ENCODE data around the gene PEPD. TPM values are rescaled to one million over a fixed set of nuclear protein-coding genes. Genes with fewer than 3 reads are reported as not detected.
A peak's percentile ranks its signal among the peaks of the same experiment; 100 is the strongest.

Gene PEPD
- total and polyA plus RNA-seq, 2 of the 4 experiments (the other 2 are of a cell fraction), result 36.7 to 88.4 TPM

- no peak overlapping the region for H3K27ac ChIP-seq (ENCODE audit: insufficient read depth, low read length)
- H4K91ac ChIP-seq (ENCODE audit: insufficient read depth, low read depth, low read length), result no peak overlapping the region
- no peaks in the 10 kb centered on the region for H3K36me3 ChIP-seq (ENCODE audit: control insufficient read depth, insufficient read depth, low read length)
- H2BK15ac ChIP-seq (ENCODE audit: low read depth, low read length), result no peak overlapping the region
- no peak overlapping the region for H4K8ac ChIP-seq (ENCODE audit: low read depth in 2 of 2, low read length in 2 of 2)
- no peaks in the 10 kb centered on the region for H3K79me1 ChIP-seq (ENCODE audit: low read depth in 1 of 2, low read length in 2 of 2)
- H3K4me3 ChIP-seq (ENCODE audit: insufficient read depth, low read depth, low read length), result no peak overlapping the region
- no peaks in the 10 kb centered on the region for H3K27me3 ChIP-seq (ENCODE audit: control insufficient read depth, insufficient read depth, low read length)
- no peak overlapping the region for H3K18ac ChIP-seq (ENCODE audit: low read depth, low read length)
- H3K14ac ChIP-seq (replicated peaks; ENCODE audit: low read depth, low read length), result no peak overlapping the region
- no peak overlapping the region for H3K23ac ChIP-seq (ENCODE audit: low read depth, low read length)
- ATAC-seq (ENCODE audit: low read depth), result no peak
- intact Hi-C loops (cut with micrococcal nuclease) (no loop called here), in situ Hi-C loops (cut with MboI; ENCODE audit: low sequenced_read_pairs) (no loop called here), dilution Hi-C loops (cut with HindIII; ENCODE audit: low sequenced_read_pairs, unreplicated experiment) (no loop called here)
- H3K56ac ChIP-seq (ENCODE audit: extremely low read depth, insufficient read depth, low read length), result no peak overlapping the region
- no peak overlapping the region for H3K4me2 ChIP-seq (ENCODE audit: low read depth, low read length)
- no peak overlapping the region for H2AK5ac ChIP-seq (ENCODE audit: low read depth, low read length)
- peak overlapping the region; percentile 28 for H2AK9ac ChIP-seq (replicated peaks; ENCODE audit: low read depth, low read length, poor library complexity)
- no peak overlapping the region for H2AFZ ChIP-seq (replicated peaks; ENCODE audit: low read length, poor library complexity)
- no peak overlapping the region for H4K5ac ChIP-seq (ENCODE audit: low read depth, low read length)
- H3K9ac ChIP-seq (ENCODE audit: low read depth, low read length), result no peak overlapping the region
- WGBS, 2 experiments (ENCODE audit: extremely low coverage in 2 of 2, insufficient read length in 1 of 2), result 78% methylated on average over 7 of the region's 20 CpGs; no CpG with 5 or more reads in 1 of the 2 experiments
- BruUV-seq (replicated peaks), result no TSS peak
- H3K9me1 ChIP-seq (ENCODE audit: insufficient read depth, low read length), result peaks cover 3% of the 10 kb centered on the region; the same call in 1 of the 2 replicates
- no peak overlapping the region for H2BK20ac ChIP-seq (ENCODE audit: low read depth, low read length)
- H3K4me1 ChIP-seq (ENCODE audit: control insufficient read depth, insufficient read depth, low read length), result no peaks in the 10 kb centered on the region; the same call in 1 of the 2 replicates
- no peak overlapping the region for H2BK5ac ChIP-seq (ENCODE audit: low read depth, low read length, poor library complexity, severe bottlenecking)
- H3K9me3 ChIP-seq (ENCODE audit: control insufficient read depth, insufficient read depth, low read length), result no peaks in the 10 kb centered on the region
- no peak overlapping the region for H3K4ac ChIP-seq (ENCODE audit: low read depth, low read length)
- ChIA-PET CTCF (interaction anchor here (0.6 to 1.1 kb wide), 2 partner anchors 359 to 788 kb away, joined by 3 to 6 read pairs; no protein-coding TSS in a partner anchor), POLR2A (ENCODE audit: unreplicated experiment) (no interaction called here)
- TF ChIP-seq MAFK (IDR thresholded peaks at IDR 0.05; ENCODE audit: low read depth, low read length), result no peak
- no peak overlapping the region for H2BK120ac ChIP-seq (ENCODE audit: low read depth, low read length)
- H4K20me1 ChIP-seq (ENCODE audit: insufficient read depth, low read length), result no peaks in the 10 kb centered on the region
- DNase-seq, result no peak
Observed at GRCh38 chr19:33418871-33419787, 102.5 kb downstream of the PEPD start.
